ENCODE data around the gene ACTL10.
A peak's percentile ranks its signal among the peaks of the same experiment; 100 is the strongest.

The ACTL10 gene

DNA sequence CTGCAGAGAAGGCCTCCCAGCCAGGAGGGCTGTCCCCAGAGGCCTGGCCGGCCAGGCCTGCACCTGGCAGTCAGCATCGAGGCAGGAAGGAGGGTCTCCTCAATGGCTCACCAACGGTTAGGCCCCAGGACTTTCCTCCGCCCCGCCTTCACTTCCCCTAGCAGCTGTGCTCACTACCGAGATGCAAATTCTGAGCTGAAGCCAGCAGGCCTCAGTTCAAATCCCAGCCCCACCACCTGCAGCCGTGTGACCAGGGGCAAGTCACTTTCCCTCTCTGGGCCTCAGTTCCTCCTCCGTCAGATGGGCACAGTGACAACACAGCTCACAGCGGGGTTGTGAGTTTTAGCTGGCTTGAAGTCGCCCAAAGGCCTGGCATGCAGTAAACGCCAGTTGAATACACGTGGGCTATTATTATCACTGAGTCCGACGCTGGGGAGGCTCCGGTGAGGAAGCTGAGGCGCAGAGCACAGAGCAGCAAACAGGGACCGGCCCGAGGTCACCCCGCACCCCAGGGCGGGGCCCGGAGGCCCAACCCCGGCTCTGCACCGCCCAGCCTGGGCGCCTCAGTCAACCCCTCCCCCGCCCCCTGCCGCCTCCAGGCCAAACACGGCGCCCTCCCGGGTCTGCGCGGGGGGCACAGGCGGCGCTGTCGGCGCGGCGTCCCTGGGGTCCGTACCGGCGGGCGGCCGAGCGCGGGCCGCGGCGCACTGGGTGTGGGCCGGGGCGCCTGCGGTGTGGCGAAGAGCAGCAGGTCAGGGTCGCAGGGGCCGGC is 18.8 kb downstream of the ACTL10 start:
- no peak for DNase-seq (ENCODE audit: low read depth in 2 of 2)
- H3K4me3 ChIP-seq (replicated peaks in 1 of 2; ENCODE audit: low read depth in 2 of 2, low read length in 2 of 2): peak overlapping the region; percentile 21 to 41

GRCh38 chr20:33686100-33686983 is 19.6 kb downstream of the ACTL10 start, which contains the start of gene E2F1:
Gene E2F1 (minus strand): TSS chr20:33686385. CDS start chr20:33686264, 121 bp downstream.
- H3K4me3 ChIP-seq (replicated peaks in 1 of 2; ENCODE audit: low read depth in 2 of 2, low read length in 2 of 2): peak within 1 kb of the TSS; percentile 26 to 49
- TF ChIP-seq, protein P1, sequence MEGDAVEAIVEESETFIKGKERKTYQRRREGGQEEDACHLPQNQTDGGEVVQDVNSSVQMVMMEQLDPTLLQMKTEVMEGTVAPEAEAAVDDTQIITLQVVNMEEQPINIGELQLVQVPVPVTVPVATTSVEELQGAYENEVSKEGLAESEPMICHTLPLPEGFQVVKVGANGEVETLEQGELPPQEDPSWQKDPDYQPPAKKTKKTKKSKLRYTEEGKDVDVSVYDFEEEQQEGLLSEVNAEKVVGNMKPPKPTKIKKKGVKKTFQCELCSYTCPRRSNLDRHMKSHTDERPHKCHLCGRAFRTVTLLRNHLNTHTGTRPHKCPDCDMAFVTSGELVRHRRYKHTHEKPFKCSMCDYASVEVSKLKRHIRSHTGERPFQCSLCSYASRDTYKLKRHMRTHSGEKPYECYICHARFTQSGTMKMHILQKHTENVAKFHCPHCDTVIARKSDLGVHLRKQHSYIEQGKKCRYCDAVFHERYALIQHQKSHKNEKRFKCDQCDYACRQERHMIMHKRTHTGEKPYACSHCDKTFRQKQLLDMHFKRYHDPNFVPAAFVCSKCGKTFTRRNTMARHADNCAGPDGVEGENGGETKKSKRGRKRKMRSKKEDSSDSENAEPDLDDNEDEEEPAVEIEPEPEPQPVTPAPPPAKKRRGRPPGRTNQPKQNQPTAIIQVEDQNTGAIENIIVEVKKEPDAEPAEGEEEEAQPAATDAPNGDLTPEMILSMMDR (IDR thresholded peaks at IDR 0.05; ENCODE audit: low read depth, low read length): peak; percentile 25
- peak; percentile 87 to 92 for DNase-seq (ENCODE audit: low read depth in 2 of 2)

More for the DNA sequence above, 18.8 kb downstream of the ACTL10 start:
- TF ChIP-seq, protein P1 (IDR thresholded peaks at IDR 0.05; ENCODE audit: low read depth, low read length): no peak

DNA sequence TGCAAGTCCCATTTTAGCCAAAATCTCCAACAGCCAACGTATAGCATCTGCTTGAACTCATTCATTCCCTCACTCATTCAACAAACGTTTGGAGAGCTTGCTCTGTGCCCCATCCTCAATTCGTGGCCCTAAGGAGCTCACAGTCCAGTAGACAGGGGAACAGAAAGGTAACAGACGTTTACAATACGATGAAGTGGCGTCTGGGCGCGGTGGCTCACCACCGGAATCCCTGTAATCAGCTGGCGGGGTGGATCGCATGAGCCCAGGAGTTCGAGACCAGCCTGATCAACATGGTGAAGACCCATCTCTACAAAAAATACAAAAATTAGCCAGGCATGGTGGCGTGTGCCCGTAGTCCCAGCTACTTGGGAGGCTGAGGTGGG is 20.2 kb downstream of the ACTL10 start:
- TF ChIP-seq, protein P1 (IDR thresholded peaks at IDR 0.05; ENCODE audit: low read depth, low read length): no peak
- H3K4me3 ChIP-seq (replicated peaks in 1 of 2; ENCODE audit: low read depth in 2 of 2, low read length in 2 of 2): peak overlapping the region in 1 of 2 donors; percentile 26
- DNase-seq (ENCODE audit: low read depth in 2 of 2): no peak

DNA sequence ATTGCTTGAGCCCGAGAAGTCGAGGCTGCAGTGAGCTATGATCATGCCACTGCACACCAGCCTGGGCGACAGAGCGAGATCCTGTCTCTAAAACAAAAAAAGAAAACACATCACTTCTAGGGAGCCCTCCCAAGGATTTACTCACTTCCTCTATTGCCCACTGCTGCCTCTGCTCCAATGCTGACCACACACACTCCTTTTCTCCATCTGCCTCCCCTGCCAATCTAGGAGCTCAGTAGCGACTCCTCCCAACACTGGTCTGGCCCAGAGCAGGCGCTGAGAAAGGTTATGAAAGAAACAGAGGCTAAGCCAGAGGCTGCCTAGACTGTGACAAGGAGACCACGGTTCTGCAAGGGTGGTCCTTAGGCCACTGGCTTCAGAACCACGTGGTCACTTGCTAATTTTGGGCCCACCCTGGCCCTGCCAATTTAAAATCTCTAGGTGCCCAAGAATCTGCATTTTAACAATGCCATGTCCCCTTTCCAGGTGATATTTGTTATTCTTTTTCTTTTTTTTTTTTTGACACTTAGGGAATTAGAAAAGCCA is 20.7 kb downstream of the ACTL10 start:
- DNase-seq (ENCODE audit: low read depth in 2 of 2): peak; percentile 67 to 74
- TF ChIP-seq, protein P1 (IDR thresholded peaks at IDR 0.05; ENCODE audit: low read depth, low read length): no peak
- H3K4me3 ChIP-seq (replicated peaks in 1 of 2; ENCODE audit: low read depth in 2 of 2, low read length in 2 of 2): no peak overlapping the region

- DNase-seq (ENCODE audit: low read depth in 2 of 2): no peak
- H3K4me3 ChIP-seq (replicated peaks in 1 of 2; ENCODE audit: low read depth in 2 of 2, low read length in 2 of 2): no peak overlapping the region
- TF ChIP-seq, protein P1 (IDR thresholded peaks at IDR 0.05; ENCODE audit: low read depth, low read length): no peak
Observed at GRCh38 chr20:33687993-33688937, 21.5 kb downstream of the ACTL10 start.
